A549 (cell line): ENCODE data around the gene SLC17A9. TPM values are rescaled to one million over a fixed set of nuclear protein-coding genes. Genes with fewer than 3 reads are reported as not detected.
A peak's percentile ranks its signal among the peaks of the same experiment; 100 is the strongest.

Experiments used
- ATAC-seq, 2 experiments: fragments of 200-7000 bp in 1 of 2; fragments of >200 bp in 1 of 2; cut with Nextera tagmentation in 1 of 2; cut with Tn5 transposase in 1 of 2; 3 replicates each; pipeline versions ENCODE4 v1.8.0 to v1.9.1; 2018 to 2020; ENCODE audit warnings: mild to moderate bottlenecking in 1 of 2, moderate library complexity in 1 of 2
- CTCF ChIA-PET: fragments of 300-600 bp; sonication (Branson Sonifier 250); formaldehyde crosslinking; extraction: SDS; loops from one replicate; lab custom pipeline; 2021; ENCODE audit warnings: antibody characterized with exemption, inconsistent platforms; lab: Yijun Ruan, JAX
- POLR2A ChIA-PET: fragments of 350-600 bp; formaldehyde crosslinking; extraction: SDS; loops from one replicate; lab custom pipeline; 2021; ENCODE audit warnings: antibody characterized with exemption, inconsistent platforms; lab: Yijun Ruan, JAX
- DNase-seq, 2 experiments: peaks; one replicate each; pipeline versions ENCODE4 v3.0.0 to v3.0.0-alpha.2; 2011 to 2016; ENCODE audit warnings: low read depth in 1 of 2, low spot score in 1 of 2
- FAIRE-seq: peaks from 2 replicates; lab custom pipeline; 2011; peaks lifted over from hg19 to GRCh38; lab: Jason Lieb, UNC
- H3K27ac ChIP-seq, 2 experiments: fragments of >200 bp; sonication (Bioruptor Twin); formaldehyde crosslinking; 3 replicates each; pipeline ENCODE4 v1.5.1; 2016 to 2017
- H3K4me1 ChIP-seq: fragments of >200 bp; sonication (Bioruptor Twin); formaldehyde crosslinking; 3 replicates; pipeline ENCODE4 v1.6.1; 2016
- H3K4me2 ChIP-seq: fragments of >200 bp; sonication (Bioruptor Twin); formaldehyde crosslinking; 3 replicates; pipeline ENCODE4 v1.6.1; 2016
- H3K4me3 ChIP-seq: fragments of >200 bp; sonication (Bioruptor Twin); formaldehyde crosslinking; 3 replicates; pipeline ENCODE4 v1.5.1; 2016
- H3K9me3 ChIP-seq: fragments of >200 bp; sonication (Bioruptor Twin); formaldehyde crosslinking; 3 replicates; pipeline ENCODE4 v1.6.1; 2016
- ATOH8 ChIP-seq: fragments of 250-450 bp; sonication (Bioruptor Pico); IDR thresholded peaks from 2 replicates; pipeline ENCODE4 v1.5.0; 2020; ENCODE audit warnings: low read depth, mild to moderate bottlenecking, moderate library complexity
- CBX2 ChIP-seq: fragments of 200-600 bp; sonication (generic); IDR thresholded peaks from 2 replicates; pipeline ENCODE4 v1.6.1; 2016; ENCODE audit warnings: low read depth, mild to moderate bottlenecking, borderline replicate concordance
- E2F6 ChIP-seq: IDR thresholded peaks from 2 replicates; pipeline ENCODE4 v1.6.1; 2012; ENCODE audit warnings: low read depth, borderline replicate concordance
- EP300 ChIP-seq, 2 experiments: fragments of >200 bp; sonication (Bioruptor Twin); formaldehyde crosslinking; IDR thresholded peaks; 2 replicates in 1 of 2; 3 replicates in 1 of 2; pipeline ENCODE4 v1.6.1; 2016 to 2017
- JUNB ChIP-seq: fragments of >200 bp; sonication (Bioruptor Twin); formaldehyde crosslinking; IDR thresholded peaks from 2 replicates; pipeline ENCODE4 v1.6.1; 2016
- MAX ChIP-seq: IDR thresholded peaks from 2 replicates; pipeline ENCODE4 v1.6.1; 2012
- POLR2A ChIP-seq: IDR thresholded peaks from 2 replicates; pipeline ENCODE4 v1.6.1; 2012; ENCODE audit warnings: mild to moderate bottlenecking, low read length
- REST ChIP-seq: fragments of 200-600 bp; sonication (generic); IDR thresholded peaks from 2 replicates; pipeline ENCODE4 v1.6.1; 2016; ENCODE audit warnings: antibody characterized with exemption, mild to moderate bottlenecking, moderate library complexity
- RFX5 ChIP-seq: fragments of 450-650 bp; IDR thresholded peaks from 2 replicates; pipeline ENCODE4 v1.7.1; 2014; ENCODE audit warnings: antibody characterized with exemption, mild to moderate bottlenecking, moderate library complexity
- RNF2 ChIP-seq: fragments of 200-600 bp; sonication (generic); IDR thresholded peaks from 2 replicates; pipeline ENCODE4 v1.6.1; 2016; ENCODE audit warnings: low read depth, mild to moderate bottlenecking, antibody characterized with exemption, moderate library complexity, borderline replicate concordance
- ZC3H11A ChIP-seq: fragments of 450-650 bp; IDR thresholded peaks from 2 replicates; pipeline ENCODE4 v1.6.1; 2014; ENCODE audit warnings: antibody characterized with exemption, mild to moderate bottlenecking
- ZSCAN20 ChIP-seq: fragments of 250-450 bp; sonication (Bioruptor Pico); IDR thresholded peaks from 2 replicates; pipeline ENCODE4 v1.8.0; 2022; ENCODE audit warnings: mild to moderate bottlenecking, moderate library complexity
- WGBS: methylation state at CpG from one replicate; pipeline ENCODE4 v1.1.6; 2017; ENCODE audit errors: missing lambda C conversion rate; 5-methylcytosine and 5-hydroxymethylcytosine counted together
- polyA plus RNA-seq, 4 experiments: library from polyadenylated mRNA; depleted of rRNA in 3 of 4; stranded (reverse); fragments of >200 nt; fragmentation: RNase III in 1 of 4; extraction: RNeasy Plus Mini Kit Qiagen cat#74134 plus additional on column Dnase treatment in 1 of 4; gene quantifications; 2 replicates in 3 of 4; 3 replicates in 1 of 4; pipeline ENCODE4 v1.2.3, GENCODE V29; 2011 to 2017

Gene SLC17A9
- polyA plus RNA-seq, 2 of the 4 experiments (the other 2 are of a cell fraction) = 0.05 TPM; not detected in 1

GRCh38 chr20:62953839-62954703 is 1.6 kb downstream of the SLC17A9 start:
- H3K27ac ChIP-seq = no peak overlapping the region
- DNase-seq (no peak), FAIRE-seq (no peak)
- H3K4me3 ChIP-seq = no peak overlapping the region
- WGBS = 83% methylated on average over 25 of the region's 32 CpGs
- POLR2A ChIA-PET = no interaction called here
- TF ChIP-seq ZC3H11A = no peak
- TF ChIP-seq POLR2A = no peak
- TF ChIP-seq ZSCAN20 (CRISPR knock-in tag) = no peak
- no peak for TF ChIP-seq REST
- TF ChIP-seq, all 56 proteins: peak for 0
- H3K9me3 ChIP-seq = peaks cover 4% of the 10 kb centered on the region; the same call in 2 of the 3 replicates
- CTCF ChIA-PET = interaction anchor here (0.7 to 5.5 kb wide), 9 partner anchors 9 to 355 kb away, joined by 3 to 19 read pairs (median 4); no protein-coding TSS in a partner anchor
- no peak overlapping the region for H3K4me2 ChIP-seq
- peaks cover 9% of the 10 kb centered on the region; the same call in 2 of the 3 replicates for H3K4me1 ChIP-seq
- ATAC-seq = no peak

GRCh38 chr20:62955519-62956386 is 3.2 kb downstream of the SLC17A9 start:
- no peaks in the 10 kb centered on the region for H3K9me3 ChIP-seq
- ATAC-seq (peak in 1 of 2 experiments; percentile 48; a peak in 3 of 6 replicates), DNase-seq (no peak), FAIRE-seq (no peak)
- H3K4me3 ChIP-seq = no peak overlapping the region
- TF ChIP-seq ZSCAN20 (CRISPR knock-in tag) = no peak
- no peak for TF ChIP-seq EP300 (IDR thresholded peaks at IDR 0.05)
- TF ChIP-seq JUNB = no peak
- no peak for TF ChIP-seq RFX5
- TF ChIP-seq MAX = no peak
- no peak for TF ChIP-seq RNF2
- no peak for TF ChIP-seq ATOH8 (CRISPR knock-in tag)
- no peak for TF ChIP-seq E2F6
- no peak for TF ChIP-seq CBX2
- H3K27ac ChIP-seq = no peak overlapping the region
- H3K4me2 ChIP-seq = peak overlapping the region; percentile 25
- WGBS = 45% methylated on average over 18 of the region's 23 CpGs
- H3K4me1 ChIP-seq = peaks cover 9% of the 10 kb centered on the region; the same call in 2 of the 3 replicates
- POLR2A ChIA-PET = no interaction called here
- CTCF ChIA-PET = interaction anchor here (0.7 to 5.5 kb wide), 4 partner anchors 14 to 83 kb away, joined by 3 to 19 read pairs (median 4); no protein-coding TSS in a partner anchor
